ENCODE measurements around the gene ARHGDIG.
"Not testable (repeated sequence)": the region's sequence is repeated elsewhere in the genome, so short reads cannot be mapped to it uniquely, and the experiment has no call there.

The ARHGDIG gene

DNA sequence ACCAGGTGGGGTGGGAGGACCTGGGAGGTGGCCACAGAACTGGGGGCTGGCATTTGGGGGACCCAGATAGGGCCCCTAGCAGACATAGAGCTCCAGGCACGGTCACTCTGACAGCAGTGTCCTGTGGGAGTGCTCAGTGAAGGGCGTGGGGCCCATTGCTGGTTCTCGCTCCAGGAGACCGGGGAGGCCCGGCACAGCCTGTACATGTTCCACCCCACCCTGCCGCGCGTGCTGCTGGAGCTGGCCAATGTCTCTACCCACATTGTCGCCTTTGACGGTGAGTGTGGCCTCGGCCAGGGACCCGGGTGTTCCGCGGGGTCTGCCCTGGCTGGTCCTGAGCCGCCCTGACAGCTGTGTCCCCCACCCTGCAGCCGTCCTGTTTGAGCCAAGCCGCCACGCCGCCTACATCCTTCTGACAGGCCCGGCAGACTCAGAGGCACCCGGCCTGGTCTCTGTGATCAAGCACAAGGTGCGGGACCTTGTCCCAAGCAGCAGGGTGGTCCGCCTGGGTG, 15.9 kb upstream of the ARHGDIG start:
- DNase-seq, result no peak

DNA sequence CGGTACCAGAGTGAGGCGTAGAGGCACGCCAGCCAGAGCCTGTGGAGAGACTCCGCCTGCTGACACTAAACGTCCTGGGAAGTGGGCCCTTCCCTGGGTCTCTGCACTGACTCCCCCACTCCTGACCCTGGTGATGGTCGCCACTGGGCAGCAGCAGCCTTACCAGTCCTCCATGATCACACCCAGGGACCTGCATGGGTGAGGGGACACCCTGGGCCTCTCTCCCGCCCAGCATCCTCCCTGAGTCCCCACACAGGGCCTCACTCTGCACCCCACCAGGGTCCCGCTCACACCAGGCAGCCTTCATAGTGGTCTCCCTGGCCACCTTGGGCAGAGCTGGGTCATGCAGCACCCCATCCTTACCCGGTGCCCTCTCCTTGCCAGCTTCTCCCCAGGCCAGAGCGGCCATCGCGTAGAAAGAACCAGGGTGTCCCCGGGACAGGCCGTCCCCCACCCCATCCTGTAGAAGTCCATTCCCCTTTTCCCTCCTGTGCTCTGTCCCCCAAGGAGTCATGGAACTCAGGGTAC, 15.3 kb upstream of the ARHGDIG start:
- DNase-seq, result no peak

DNA sequence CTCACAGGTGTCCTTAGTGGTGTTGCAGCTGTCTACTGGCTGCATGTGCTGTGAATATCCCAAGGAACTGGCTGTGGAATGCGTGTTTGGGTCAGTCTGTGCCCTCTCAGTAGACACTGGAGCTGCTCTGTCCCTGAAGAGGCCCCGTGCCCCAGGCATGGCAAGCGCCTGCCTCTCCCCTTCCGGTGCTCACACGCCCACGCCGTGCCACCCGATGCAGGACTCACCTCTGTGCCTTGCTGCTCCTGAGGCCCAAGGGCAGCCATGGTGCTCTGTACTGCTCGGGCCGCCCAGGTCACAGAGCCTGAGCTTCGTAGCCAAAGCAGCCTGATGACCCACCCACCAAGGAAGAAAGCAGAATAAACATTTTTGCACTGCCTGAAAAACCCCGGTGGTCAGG, 14.7 kb upstream of the ARHGDIG start:
- DNase-seq, result no peak

DNA sequence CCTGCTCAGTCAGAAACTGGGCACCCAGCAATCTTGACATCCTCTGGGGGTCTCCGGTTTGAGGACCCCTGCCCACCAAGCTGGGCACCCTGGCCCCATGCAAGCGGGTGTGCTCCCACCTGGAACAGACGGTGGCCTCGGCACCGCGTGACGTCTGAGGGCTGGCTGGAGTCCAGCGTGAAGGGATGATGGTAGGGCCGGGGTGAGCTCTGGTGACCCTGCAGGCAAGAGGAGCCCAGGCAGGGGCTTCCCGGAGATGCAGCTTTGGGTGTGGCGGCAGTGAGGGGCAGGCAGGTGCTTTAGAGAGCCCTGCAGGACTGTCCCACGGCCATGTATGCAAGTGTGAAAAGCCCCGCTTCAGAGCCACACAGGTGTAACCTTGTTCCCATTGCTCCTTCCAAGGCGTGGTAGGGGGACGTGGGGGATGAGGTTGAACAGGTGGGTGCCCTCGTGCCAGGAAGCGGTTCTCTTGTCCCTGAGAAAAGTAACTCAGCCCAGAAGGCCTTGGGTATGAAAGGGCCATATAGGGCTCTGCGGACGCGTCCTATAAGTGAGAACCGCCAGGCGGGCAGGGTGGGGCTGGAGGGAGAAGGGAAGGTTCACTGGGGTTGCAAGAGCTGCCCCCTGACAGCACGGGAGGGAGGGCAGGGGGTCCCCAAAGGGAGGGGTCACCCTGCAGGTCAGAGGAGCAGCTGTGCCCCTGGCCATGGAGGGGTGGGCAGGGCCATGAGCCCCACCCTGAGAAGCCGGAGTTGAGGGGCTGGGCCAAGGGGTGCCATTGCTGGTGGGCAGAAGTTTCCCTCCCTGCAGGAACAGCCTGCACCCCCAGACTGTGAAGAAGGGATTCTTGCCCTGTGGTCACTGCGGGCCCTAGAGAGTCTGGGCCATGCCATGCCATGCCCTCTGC, 13.9 kb upstream of the ARHGDIG start:
- DNase-seq, result no peak

DNA sequence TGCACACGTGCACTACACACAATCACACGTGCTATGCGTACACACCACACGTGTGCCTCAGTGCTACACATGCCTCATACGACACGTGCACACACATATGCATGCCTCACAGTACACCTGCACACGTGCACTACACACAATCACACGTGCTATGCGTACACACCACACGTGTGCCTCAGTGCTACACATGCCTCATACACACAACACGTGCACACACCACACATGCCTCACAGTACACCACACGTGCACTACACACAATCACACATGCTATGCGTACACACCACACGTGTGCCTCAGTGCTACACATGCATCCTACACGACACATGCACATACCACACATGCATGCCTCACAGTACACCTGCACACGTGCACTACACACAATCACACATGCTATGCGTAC, 12.8 kb upstream of the ARHGDIG start:
- DNase-seq, result not testable (repeated sequence)

DNA sequence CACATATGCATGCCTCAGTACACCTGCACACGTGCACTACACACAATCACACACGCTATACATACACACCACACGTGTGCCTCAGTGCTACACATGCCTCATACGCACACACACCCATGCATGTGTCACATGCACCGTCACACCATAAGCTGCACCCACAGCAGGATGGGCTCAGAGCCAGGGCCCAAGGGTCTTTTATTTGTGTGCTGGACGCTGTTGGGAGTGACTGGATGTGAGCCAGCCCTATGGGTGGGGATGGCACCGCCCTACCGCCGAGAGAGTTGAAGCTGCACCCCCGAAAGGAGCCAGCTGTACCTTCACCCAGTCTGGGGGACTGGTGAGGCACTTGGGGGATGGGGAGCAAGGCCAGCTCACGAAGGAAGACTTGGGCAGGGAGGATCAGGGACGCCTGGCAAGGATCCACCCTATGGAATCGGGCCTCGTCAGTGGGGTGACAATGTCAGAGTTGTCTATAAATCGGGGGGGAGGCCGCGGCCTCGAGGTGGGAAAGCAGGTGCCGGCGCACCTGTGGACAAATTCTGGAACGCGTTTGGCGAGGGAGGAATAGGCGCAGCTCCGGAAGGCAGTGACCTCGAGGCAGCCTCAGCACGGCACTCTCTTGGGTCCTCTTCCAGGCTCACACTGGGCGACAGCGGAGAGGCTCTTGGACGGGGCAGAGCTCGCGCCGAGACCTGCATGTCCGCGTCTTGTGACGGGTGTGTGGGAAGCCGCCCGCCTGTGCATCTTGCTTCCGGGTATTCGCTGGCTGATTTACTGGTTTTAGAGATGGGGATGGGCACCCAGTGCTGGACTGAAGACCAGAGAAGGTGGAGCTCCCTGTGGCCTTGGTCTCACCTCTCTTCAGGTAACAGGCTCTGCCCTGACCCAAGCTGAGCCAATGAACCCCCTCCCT, 12.0 kb upstream of the ARHGDIG start:
- no peak for DNase-seq

DNA sequence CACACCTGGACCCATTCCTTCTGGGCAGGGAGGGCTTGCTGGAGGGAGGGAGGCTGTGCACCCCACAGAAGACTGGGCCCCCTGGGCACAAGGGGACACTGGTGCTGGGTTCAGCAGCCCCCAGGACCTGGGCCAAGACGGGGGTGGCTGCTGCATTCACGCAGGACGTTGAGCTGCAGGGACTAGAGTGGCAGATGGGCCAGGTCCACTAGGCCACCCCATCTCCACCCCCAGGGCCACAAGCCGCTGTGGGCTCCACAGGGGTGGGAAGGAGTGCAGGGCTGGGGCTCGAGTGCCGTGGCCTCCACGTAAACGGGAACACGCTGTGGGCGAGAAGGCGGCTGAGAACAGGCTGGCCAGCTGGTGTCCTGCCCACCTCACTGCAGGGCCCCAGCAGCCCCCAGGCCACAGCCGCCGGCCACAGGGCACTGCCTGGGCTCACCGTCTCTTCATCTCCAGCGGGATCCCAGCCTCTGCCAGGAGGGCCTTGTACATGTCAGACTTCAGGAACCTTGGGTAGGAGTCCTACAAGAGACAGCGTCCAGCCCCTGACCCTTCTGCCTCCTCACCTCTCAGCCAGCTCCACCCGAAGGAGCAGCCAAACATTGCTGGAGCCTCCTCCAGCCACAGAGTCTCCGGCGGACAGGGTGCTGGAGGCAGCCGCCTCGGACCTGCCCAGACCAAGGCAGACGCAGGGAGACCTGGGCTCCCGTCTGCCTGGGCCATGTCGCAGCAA, 11.2 kb upstream of the ARHGDIG start:
- no peak for DNase-seq

DNA sequence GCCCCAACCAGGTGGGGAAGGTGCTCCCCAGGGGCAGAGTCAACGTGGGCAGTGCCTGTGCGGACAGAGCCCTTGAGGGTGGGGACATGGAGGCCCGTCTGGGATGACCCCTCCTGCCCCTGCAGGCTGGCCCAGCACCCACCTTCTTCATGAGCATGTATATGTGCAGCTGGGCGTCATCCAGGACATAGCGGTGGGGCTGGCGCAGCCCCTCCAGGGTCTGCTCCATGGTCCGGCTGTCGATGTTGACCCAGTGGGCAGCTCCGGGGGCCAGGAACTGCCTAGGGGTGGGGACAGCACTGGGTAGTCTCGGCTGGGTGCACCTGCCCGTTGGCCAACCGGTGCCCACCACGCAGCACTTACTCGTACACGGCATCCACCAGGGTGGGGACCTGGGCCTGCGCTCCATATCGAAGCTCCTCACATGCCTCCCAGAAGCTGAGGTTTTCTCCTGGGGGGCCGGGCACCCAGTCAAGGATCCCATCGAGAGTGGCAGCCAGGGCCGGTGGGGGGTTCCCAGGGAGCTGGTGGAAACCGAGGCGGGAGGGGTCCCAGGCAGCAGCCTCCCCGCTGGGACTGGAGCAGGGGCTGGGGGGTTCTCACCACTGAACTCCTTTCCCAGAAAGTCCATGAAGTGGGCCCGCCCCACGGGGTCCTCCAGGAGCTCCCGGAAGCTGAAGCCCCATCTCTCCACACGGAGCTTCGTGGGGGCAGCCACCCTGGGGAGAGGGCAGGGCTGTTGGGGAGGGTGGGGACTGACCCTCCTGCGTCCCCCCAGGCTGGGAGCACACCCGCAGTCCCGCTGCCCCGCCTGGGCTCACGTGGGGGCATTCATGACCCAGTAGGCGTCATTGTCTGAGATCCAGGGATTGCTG, 9.8 kb upstream of the ARHGDIG start:
- DNase-seq, result no peak

DNA sequence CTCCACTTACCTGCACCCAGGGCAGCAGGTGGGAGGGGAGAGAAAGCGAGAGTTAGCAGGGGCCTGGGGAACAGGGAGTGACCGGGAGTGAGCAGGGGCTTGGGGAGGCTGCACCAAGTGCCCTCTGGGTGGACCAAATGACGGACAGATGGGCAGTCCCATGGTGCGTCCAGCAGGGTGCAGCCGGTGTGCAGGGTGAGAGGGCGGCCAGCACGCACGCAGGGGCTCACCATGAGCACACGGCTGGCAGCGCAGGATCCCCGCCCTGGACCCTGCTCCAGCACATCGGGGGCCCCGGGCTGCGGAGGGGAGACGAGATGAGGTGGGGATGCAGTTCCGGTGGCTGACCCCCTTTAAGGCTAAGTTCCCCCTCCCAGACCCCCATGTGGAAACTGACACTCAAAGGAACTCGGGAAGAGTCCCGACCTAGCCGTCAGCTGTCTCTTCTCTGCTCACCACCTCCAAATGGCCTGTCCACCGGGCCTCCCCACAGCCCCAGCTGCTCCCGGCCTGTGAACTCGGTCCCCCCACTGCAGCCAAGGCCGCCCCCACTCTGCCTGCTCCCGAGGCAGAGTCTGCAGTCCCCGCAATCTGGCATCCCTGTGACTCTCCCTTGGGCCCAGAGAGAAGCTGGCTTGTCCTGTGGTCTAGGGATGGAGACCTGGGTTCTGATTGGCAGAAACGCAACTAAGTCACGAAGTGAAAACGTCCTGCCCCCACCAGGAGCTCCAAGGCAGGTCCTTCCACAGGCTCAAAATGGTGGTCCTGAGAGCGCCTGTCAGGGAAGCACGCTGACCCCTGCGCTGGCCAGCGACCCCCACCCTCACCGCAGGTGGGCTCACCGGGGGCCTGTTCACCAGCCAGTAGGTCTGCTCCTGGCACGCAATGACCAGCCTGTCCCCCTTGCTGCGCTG, 7.5 kb upstream of the ARHGDIG start:
- DNase-seq, result no peak

DNA sequence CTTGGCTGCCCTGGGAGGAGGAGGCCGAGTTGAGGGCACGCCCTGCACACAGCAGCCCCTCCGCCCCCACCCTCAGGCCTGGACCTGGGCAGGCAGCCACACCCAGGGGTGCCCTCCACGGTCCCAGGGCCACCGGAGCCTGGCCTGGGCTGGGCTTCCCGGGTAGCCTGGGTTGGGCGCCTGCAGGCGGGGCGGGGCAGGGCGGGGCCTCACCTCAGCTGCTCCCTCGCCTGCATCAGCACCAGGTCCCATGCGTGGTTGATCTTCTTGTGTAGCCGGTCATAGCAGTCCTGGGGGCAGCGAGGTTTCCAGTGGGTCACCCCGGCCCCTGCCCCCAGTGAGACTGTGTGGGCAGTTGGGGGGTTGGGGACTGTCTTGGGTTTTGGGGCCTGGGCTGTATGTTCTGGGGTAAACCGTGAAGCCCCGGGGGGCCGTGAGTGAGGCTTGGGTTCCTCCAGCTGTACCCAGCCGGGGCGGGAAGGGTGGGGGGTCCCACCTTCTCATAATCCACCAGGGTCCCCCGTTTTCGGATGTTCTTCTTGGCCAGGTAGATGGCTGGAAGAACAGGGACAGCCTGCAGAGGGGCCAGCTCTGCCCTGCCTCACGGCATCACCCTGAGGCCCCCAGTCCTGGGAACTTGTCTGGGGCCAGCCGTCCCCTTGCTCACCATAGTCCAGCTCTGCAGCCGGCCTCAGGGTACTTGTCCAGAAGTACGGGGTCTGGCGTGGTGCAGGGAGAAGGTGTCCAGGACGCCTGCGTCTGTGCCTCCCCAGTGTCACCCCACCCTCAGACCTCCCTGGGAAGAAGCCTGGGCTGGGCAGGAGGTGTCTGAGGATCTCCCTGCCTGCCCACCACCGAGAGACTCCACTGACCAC, 6.6 kb upstream of the ARHGDIG start:
- no peak for DNase-seq

DNA sequence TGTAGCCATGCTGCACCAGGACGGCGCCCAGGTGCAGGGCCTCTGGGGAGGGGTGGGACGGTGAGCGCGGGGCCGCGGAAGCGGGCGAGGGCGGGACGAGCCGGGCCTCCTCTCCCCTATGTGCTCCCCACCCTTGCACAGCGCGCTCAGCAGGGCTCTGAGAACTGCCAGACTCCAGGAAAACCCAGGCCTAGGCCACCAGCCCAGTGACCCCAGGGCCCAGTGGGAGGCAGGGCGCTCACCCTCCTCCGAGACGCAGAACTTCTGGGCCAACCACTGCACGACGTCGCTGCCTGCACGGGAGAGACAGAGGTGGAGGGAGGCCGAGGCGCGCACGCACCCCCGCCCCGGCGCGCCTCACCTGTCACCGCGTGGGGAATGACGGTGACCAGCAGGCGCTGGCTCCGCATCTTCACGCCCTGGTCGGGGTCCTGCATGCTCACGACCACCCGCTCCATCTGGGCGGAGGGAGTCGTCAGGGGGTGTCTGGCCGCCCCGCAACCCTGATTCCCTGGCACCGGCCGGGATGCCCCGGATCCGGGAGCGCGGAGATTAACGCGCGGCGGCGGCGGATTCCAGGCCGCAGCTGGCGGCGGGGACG, 5.2 kb upstream of the ARHGDIG start:
- DNase-seq, result no peak

DNA sequence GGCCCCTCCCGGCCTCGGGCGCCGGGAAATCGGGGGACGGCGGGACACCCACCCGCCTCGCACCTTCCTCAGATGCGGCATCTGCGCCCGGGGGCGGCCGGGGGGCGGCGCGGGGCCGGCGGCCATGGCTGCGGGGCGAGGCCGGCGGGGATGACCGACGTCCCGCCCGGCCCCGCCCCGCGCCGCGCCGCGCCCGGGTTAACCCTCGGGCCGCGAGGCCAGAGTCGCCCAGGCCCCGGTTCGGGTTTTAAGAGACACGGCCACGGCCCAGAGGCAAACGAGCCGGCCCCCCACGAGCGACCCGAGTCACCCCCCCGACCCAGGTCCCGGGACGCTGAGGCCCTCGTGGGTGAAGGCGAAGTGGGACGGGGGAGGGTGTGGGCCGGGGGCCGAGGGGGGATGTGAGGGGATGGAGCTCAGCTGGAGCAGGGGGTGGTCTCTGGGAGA, 4.6 kb upstream of the ARHGDIG start, which contains the start of gene RGS11:
RGS11 (minus strand) TSS at position 159 of the 447 bp plus-strand sequence; CDS start at position 126, 33 bp downstream.
- no peak for DNase-seq

DNA sequence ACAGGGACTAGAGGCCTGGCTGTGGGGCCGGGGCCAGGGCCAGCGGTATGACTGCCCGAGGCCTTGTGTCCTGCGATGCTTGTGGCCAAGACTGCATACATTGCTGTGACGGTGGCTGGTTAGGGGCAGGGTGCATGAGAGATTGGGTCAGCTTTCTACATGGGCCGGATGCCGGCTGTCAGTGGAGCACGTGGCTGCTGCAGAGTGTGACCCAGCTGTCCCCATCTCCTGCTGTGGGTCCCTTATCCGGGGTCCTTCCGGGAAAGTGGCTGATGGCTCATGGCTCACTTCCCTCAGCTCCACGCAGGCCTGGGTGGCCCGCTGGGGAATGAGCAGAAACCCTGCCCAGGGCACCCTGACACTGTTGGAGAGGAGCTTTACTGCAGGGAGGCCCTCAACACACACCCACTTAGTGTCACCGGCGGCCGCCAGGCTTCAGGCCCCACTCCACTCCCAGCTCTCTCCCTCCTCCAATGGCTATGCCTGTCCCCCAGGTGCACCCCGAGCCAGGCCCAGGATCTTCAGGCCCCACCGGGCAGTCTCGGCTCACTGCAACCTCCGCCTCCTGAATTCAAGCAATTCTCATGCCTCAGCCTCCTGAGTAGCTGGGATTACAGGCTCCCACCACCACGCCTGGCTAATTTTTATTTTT, 3.8 kb upstream of the ARHGDIG start:
- no peak for DNase-seq

DNA sequence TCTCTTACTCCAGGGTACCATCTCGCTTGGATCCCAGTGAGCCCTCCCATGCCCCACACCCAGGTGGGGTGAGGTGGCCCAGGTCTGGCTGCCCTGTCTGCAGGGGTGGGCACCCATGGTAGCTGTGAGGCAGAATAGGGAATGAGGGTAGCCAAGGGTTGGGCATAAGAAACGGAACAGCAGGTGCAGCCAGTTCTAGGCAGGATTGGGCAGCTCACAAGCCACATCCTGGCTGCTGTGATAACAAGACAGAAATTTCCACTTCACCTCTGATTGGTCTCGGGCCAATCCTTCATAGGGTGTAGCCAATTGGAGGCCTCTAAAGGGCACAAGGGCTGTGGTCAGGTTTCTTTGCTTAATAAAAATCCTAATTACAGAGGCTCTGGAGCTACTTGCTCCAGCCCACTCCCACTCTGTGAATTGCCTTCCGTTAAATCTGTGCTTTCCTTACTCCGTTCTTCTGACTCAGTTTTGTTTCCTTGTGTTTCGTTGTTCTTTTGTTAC, 1.5 kb upstream of the ARHGDIG start:
- DNase-seq, result peak; percentile 27

DNA sequence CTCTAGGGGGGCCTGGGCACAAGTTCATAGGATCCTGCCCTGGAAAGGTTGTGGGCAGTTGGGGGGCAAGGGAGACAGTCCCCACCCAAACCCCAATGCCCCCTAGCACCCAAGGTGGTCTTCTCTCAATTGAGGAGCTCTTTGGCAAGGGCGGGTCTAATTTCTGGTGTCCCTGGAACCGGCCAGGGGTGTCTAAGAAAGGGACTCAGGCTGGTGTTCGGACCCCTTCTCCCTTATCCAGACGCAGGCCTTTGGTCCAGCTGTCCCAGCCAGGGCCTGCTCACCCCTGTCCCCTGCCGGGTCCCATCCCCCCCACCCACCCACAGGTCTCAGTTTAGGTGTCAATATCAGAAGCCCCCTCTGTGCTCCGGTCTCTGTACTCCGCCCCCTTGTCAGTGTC, 860 bp upstream of the ARHGDIG start:
- no peak for DNase-seq

DNA sequence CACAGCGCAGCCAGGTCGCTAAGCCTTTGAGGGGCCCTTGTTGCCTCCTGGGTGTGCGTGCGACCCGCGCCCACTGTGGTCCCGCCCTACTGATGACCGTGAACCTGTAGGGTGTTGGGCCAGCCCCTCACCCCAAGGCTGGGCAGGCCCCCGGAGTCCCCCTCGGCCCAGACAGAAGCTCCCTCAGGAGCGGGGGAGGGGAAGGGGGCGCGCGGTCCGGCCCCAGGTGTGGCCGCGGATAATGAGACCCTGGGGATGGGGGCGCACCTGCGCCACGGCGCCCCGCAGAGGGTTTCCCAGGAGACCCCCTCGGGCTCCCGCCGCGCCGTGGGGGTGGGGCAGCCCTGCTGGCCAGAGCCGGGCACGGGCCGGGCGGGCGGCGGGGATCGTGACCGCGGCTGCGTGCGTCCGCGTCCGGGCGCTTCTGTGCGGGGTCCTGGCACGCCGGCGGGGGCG, 358 bp upstream of the ARHGDIG start:
- no peak for DNase-seq

DNA sequence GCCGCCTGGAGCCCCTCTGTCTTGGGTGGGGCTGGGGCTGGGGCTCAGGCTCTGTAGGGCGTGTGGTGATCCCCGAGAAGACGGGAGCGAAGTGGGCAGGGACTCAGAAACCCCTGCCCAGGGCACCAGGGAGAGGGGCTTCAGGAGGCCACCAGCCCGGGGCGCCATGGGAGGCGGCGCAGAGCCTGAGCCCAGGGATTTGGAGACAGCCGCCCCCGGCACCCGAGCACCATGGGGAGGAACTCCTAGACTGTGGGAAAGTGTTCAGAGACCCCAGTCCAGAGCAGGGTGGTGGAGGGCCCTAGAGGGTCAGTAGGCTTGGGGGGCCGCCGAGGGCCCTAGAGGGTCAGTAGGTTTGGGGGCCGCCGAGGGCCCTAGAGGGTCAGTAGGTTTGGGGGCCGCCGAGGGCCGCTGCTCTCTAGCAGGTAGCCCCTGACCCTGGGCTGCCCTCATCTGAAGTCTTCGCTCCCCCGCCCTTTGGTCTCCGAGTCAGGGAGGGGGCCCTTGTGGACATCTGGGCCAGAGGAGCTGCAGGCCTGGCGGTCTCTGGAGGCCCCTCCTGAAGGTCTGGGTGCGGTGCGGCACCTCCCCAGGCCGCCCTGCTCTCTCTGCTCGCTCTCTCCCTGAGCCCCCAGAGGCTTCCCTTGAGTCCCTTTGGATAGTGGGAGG, 734 bp downstream of the ARHGDIG start:
- no peak for DNase-seq
